Neutrophil (primary cell): Measurements from ENCODE around the gene JADE3.

Experiments
- H3K27ac ChIP-seq: fragments of 200-600 bp; sonication (generic); 2 replicates; pipeline ENCODE4 v1.5.1; 2016; ENCODE audit warnings: mild to moderate bottlenecking, moderate library complexity
- H3K27me3 ChIP-seq: fragments of 200-600 bp; sonication (generic); 2 replicates; pipeline ENCODE4 v1.6.0; 2016; ENCODE audit warnings: mild to moderate bottlenecking
- H3K36me3 ChIP-seq: fragments of 200-600 bp; sonication (generic); 2 replicates; pipeline ENCODE4 v1.5.1; 2017
- H3K4me1 ChIP-seq, 2 experiments: fragments of 200-600 bp in 1 of 2; sonication (generic) in 1 of 2; 1 replicate in 1 of 2; 2 replicates in 1 of 2; pipeline versions ENCODE4 v1.5.1 to v1.6.1; 2013 to 2016; ENCODE audit warnings: low read depth in 1 of 2, low read length in 1 of 2, mild to moderate bottlenecking in 1 of 2, moderate library complexity in 1 of 2; ENCODE audit not compliant: control insufficient read depth in 1 of 2, insufficient read depth in 1 of 2
- H3K4me3 ChIP-seq, 2 experiments: fragments of 200-600 bp in 1 of 2; sonication (generic) in 1 of 2; 1 replicate in 1 of 2; 2 replicates in 1 of 2; pipeline ENCODE4 v1.5.1; 2013 to 2016; ENCODE audit warnings: low read depth in 1 of 2, low read length in 1 of 2, mild to moderate bottlenecking in 1 of 2, moderate library complexity in 1 of 2
- H3K9me3 ChIP-seq: fragments of 200-600 bp; sonication (generic); 2 replicates; pipeline ENCODE4 v1.5.1; 2016
- CTCF ChIP-seq: fragments of 200-600 bp; sonication (generic); IDR thresholded peaks from 2 replicates; pipeline ENCODE4 v1.5.1; 2016; ENCODE audit warnings: antibody characterized with exemption

The JADE3 gene

GRCh38 chrX:46929439-46930261 lies 17.4 kb downstream of the JADE3 start:
- H3K9me3 ChIP-seq = no peaks in the 10 kb centered on the region
- H3K4me1 ChIP-seq = no peaks in the 10 kb centered on the region
- no peak overlapping the region for H3K27ac ChIP-seq
- TF ChIP-seq CTCF = no peak
- no peaks in the 10 kb centered on the region for H3K36me3 ChIP-seq
- H3K27me3 ChIP-seq = no peaks in the 10 kb centered on the region
- no peak overlapping the region for H3K4me3 ChIP-seq

GRCh38 chrX:46935295-46935694 lies 23.1 kb downstream of the JADE3 start:
- Histone ChIP-seq H3K27me3 (no peaks in the 10 kb centered on the region), H3K36me3 (no peaks in the 10 kb centered on the region), H3K9me3 (no peaks in the 10 kb centered on the region), H3K27ac (no peak overlapping the region), H3K4me3 (no peak overlapping the region), H3K4me1 (no peaks in the 10 kb centered on the region)
- no peak for TF ChIP-seq CTCF

- Histone ChIP-seq H3K27me3 (no peaks in the 10 kb centered on the region), H3K4me1 (no peaks in the 10 kb centered on the region), H3K9me3 (no peaks in the 10 kb centered on the region), H3K36me3 (no peaks in the 10 kb centered on the region), H3K4me3 (no peak overlapping the region), H3K27ac (no peak overlapping the region)
- no peak for TF ChIP-seq CTCF
Observed at GRCh38 chrX:46938589-46938988, 26.4 kb downstream of the JADE3 start.

DNA sequence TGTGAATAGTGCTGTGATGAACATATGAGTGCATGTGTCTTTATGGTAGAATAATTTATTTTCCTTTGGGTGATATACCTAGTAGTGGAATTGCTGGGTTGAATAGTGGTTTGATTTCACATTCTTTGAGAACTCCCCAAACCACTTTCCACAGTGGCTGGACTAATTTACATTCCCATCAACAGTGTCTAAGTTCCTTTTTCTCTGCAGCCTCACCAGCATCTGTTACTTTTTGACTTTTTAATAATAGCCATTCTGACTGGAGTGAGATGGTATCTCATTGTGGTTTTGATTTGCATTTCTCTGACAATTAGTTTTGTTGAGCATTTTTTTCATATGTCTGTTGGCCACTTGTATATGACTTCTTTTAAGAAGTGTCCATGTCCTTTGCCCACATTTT lies 29.1 kb downstream of the JADE3 start:
- Histone ChIP-seq H3K36me3 (no peaks in the 10 kb centered on the region), H3K27ac (no peak overlapping the region), H3K9me3 (no peaks in the 10 kb centered on the region), H3K4me3 (no peak overlapping the region), H3K4me1 (no peaks in the 10 kb centered on the region), H3K27me3 (no peaks in the 10 kb centered on the region)
- TF ChIP-seq CTCF = no peak

DNA sequence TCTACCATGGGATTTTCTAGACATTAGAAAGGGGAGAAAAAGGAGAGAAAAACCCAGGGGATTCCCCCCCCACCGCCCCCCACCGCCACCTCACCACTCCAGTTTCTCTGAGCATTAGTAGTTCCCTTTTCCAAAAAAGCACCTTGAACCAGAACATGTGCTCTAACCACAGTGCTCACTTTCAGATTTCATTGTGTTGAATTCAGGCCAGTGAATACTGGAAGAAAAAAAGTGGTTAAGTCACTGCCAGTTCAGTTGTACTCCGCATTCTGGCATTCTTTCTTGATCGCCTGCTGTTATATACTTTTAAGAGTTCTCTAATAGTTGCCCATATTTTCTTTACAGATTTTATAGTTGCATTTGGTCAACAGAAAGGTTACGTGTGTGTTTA lies 40.9 kb downstream of the JADE3 start:
- H3K27ac ChIP-seq = no peak overlapping the region
- no peaks in the 10 kb centered on the region for H3K36me3 ChIP-seq
- no peaks in the 10 kb centered on the region for H3K4me1 ChIP-seq
- no peaks in the 10 kb centered on the region for H3K27me3 ChIP-seq
- TF ChIP-seq CTCF = no peak
- no peaks in the 10 kb centered on the region for H3K9me3 ChIP-seq
- H3K4me3 ChIP-seq = no peak overlapping the region
